ENCODE data around the gene LRFN2. TPM values are rescaled to one million over a fixed set of nuclear protein-coding genes. Genes with fewer than 3 reads are reported as not detected.

LRFN2 gene
- total RNA-seq, 1 donor, result not detected

GRCh38 chr6:40511884-40512283, 75.3 kb downstream of the LRFN2 start:
- no peaks in the 10 kb centered on the region for H3K9me3 ChIP-seq (ENCODE audit: low read depth, low read length)
- no peak overlapping the region for H2AFZ ChIP-seq (ENCODE audit: low read length)
- no peak overlapping the region for H3K4me2 ChIP-seq (ENCODE audit: insufficient read depth, low read length)
- no peaks in the 10 kb centered on the region for H3K79me2 ChIP-seq (ENCODE audit: insufficient read depth, low read length)
- H3K36me3 ChIP-seq (ENCODE audit: insufficient read depth, low read length), result no peaks in the 10 kb centered on the region
- H3K4me1 ChIP-seq (ENCODE audit: insufficient read depth, low read length), result no peaks in the 10 kb centered on the region
- no peak overlapping the region for H3K4me3 ChIP-seq (ENCODE audit: insufficient read depth, low read length)
- no peak for TF ChIP-seq CTCF (IDR thresholded peaks at IDR 0.05; ENCODE audit: extremely low read depth, low read depth, low read length)
- H3K27me3 ChIP-seq (ENCODE audit: insufficient read depth, low read length), result no peaks in the 10 kb centered on the region
- H3K27ac ChIP-seq (ENCODE audit: low read depth, low read length), result no peak overlapping the region
- no peak for DNase-seq (ENCODE audit: insufficient read length, low spot score, missing footprints)
- no peaks in the 10 kb centered on the region for H4K20me1 ChIP-seq (ENCODE audit: insufficient read depth, low read length)

- no peak overlapping the region for H3K27ac ChIP-seq (ENCODE audit: low read depth, low read length)
Observed at GRCh38 chr6:40510442-40510841, 76.7 kb downstream of the LRFN2 start.

GRCh38 chr6:40509716-40510260, 77.4 kb downstream of the LRFN2 start:
- Histone ChIP-seq H3K27ac (ENCODE audit: low read depth, low read length) (no peak overlapping the region), H3K4me1 (ENCODE audit: insufficient read depth, low read length) (no peaks in the 10 kb centered on the region), H3K36me3 (ENCODE audit: insufficient read depth, low read length) (no peaks in the 10 kb centered on the region), H3K9me3 (ENCODE audit: low read depth, low read length) (no peaks in the 10 kb centered on the region), H4K20me1 (ENCODE audit: insufficient read depth, low read length) (no peaks in the 10 kb centered on the region), H3K4me2 (ENCODE audit: insufficient read depth, low read length) (no peak overlapping the region), H3K79me2 (ENCODE audit: insufficient read depth, low read length) (no peaks in the 10 kb centered on the region), H3K27me3 (ENCODE audit: insufficient read depth, low read length) (no peaks in the 10 kb centered on the region), H2AFZ (ENCODE audit: low read length) (no peak overlapping the region), H3K4me3 (ENCODE audit: insufficient read depth, low read length) (no peak overlapping the region)
- DNase-seq (ENCODE audit: insufficient read length, low spot score, missing footprints), result no peak
- no peak for TF ChIP-seq CTCF (IDR thresholded peaks at IDR 0.05; ENCODE audit: extremely low read depth, low read depth, low read length)

More at GRCh38 chr6:40510442-40510841, 76.7 kb downstream of the LRFN2 start:
- Histone ChIP-seq H3K27me3 (ENCODE audit: insufficient read depth, low read length) (no peaks in the 10 kb centered on the region), H2AFZ (ENCODE audit: low read length) (no peak overlapping the region), H3K79me2 (ENCODE audit: insufficient read depth, low read length) (no peaks in the 10 kb centered on the region), H3K4me3 (ENCODE audit: insufficient read depth, low read length) (no peak overlapping the region), H3K36me3 (ENCODE audit: insufficient read depth, low read length) (no peaks in the 10 kb centered on the region), H3K4me2 (ENCODE audit: insufficient read depth, low read length) (no peak overlapping the region), H4K20me1 (ENCODE audit: insufficient read depth, low read length) (no peaks in the 10 kb centered on the region), H3K9me3 (ENCODE audit: low read depth, low read length) (no peaks in the 10 kb centered on the region), H3K4me1 (ENCODE audit: insufficient read depth, low read length) (no peaks in the 10 kb centered on the region)
- DNase-seq (ENCODE audit: insufficient read length, low spot score, missing footprints), result no peak
- TF ChIP-seq CTCF (IDR thresholded peaks at IDR 0.05; ENCODE audit: extremely low read depth, low read depth, low read length), result no peak

GRCh38 chr6:40509086-40509485, 78.1 kb downstream of the LRFN2 start:
- no peaks in the 10 kb centered on the region for H3K79me2 ChIP-seq (ENCODE audit: insufficient read depth, low read length)
- no peak for TF ChIP-seq CTCF (IDR thresholded peaks at IDR 0.05; ENCODE audit: extremely low read depth, low read depth, low read length)

More at GRCh38 chr6:40509086-40509485, 78.1 kb downstream of the LRFN2 start:
- no peak for DNase-seq (ENCODE audit: insufficient read length, low spot score, missing footprints)
- Histone ChIP-seq H3K4me2 (ENCODE audit: insufficient read depth, low read length) (no peak overlapping the region), H3K4me1 (ENCODE audit: insufficient read depth, low read length) (no peaks in the 10 kb centered on the region), H2AFZ (ENCODE audit: low read length) (no peak overlapping the region), H3K27ac (ENCODE audit: low read depth, low read length) (no peak overlapping the region), H4K20me1 (ENCODE audit: insufficient read depth, low read length) (no peaks in the 10 kb centered on the region), H3K27me3 (ENCODE audit: insufficient read depth, low read length) (no peaks in the 10 kb centered on the region), H3K9me3 (ENCODE audit: low read depth, low read length) (no peaks in the 10 kb centered on the region), H3K36me3 (ENCODE audit: insufficient read depth, low read length) (no peaks in the 10 kb centered on the region), H3K4me3 (ENCODE audit: insufficient read depth, low read length) (no peak overlapping the region)

Data from osteoblast (primary cell).